RPMI7951 (cell line): ENCODE measurements around the gene TAGLN3. TPM values are rescaled to one million over a fixed set of nuclear protein-coding genes. Genes with fewer than 3 reads are reported as not detected.

Source experiments
- DNase-seq: peaks from one replicate; pipeline ENCODE4 v3.0.0-alpha.2; 2012; ENCODE audit warnings: low read depth
- total RNA-seq: library from RNA; depleted of rRNA; stranded (reverse); fragments of >200 nt; shearing (Covaris generic); gene quantifications from 2 replicates; pipeline ENCODE4 v1.2.3, GENCODE V29; 2014

The TAGLN3 gene
- total RNA-seq, 1 experiment from 2014 or later: 0.48 TPM

DNA sequence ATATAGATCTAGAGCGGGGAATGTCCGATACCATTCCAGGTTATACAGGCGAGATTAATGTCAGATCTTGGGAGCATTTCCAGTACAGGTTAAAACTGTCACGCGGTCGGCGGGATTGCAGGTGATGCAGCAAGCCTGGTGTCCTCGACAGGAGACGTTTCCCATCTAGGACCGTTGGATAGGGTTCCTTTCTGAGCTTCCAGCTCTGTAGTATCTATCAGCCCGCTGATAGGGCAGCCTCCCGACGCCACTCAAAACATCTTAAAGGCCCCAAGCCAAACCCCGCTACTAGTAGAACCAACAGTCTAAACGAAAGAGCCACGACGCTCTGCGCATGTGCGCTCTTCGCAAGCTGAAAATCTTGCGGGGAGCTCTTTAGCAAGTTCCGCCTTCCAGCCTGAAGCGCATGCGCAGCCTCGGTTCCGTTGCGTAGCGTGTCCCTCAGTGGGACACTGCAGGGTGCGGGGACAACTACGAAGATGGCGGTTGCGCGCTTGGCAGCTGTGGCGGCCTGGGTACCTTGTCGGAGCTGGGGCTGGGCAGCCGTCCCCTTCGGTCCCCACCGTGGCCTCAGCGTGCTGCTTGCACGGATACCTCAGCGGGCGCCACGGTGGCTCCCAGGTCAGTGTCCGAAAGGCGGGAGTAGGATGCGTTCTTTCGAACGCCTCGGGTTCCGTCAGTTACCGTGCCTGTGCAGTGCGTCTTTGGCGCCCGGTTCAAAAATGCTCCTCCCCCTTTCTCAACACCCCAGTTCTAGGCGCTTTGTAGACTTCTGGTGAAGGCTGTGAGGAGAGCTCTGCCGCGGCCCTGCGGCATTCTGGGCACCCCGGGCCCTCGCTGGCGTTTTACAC lies 19.9 kb upstream of the TAGLN3 start, which contains the start of gene ABHD10:
TSS of gene ABHD10 (plus strand) at position 444 of the 851 bp plus-strand sequence. CDS start at position 480, 36 bp downstream.
- peak; percentile 97 for DNase-seq

- DNase-seq: no peak
Measured at GRCh38 chr3:111979434-111980038, 19.2 kb upstream of the TAGLN3 start.

GRCh38 chr3:111980716-111981456 lies 17.8 kb upstream of the TAGLN3 start:
- no peak for DNase-seq

DNA sequence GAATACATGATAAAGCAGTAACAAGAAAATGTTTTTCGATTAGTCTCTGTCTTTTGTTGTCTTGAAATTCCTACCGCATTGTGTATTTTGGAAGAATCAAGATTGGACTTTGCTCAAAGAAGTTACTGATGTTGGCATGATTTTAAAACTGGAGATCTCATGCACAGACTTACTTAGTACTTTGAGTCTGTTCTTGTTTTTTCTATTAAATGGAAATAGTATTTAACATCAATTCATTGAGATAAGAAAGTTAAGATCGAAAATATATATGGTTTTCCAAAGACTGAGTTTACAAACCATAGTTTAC lies 17.3 kb upstream of the TAGLN3 start:
- no peak for DNase-seq

- no peak for DNase-seq
Measured at GRCh38 chr3:111984636-111985298, 14.0 kb upstream of the TAGLN3 start.

GRCh38 chr3:111986800-111987199 lies 11.9 kb upstream of the TAGLN3 start:
- no peak for DNase-seq

DNA sequence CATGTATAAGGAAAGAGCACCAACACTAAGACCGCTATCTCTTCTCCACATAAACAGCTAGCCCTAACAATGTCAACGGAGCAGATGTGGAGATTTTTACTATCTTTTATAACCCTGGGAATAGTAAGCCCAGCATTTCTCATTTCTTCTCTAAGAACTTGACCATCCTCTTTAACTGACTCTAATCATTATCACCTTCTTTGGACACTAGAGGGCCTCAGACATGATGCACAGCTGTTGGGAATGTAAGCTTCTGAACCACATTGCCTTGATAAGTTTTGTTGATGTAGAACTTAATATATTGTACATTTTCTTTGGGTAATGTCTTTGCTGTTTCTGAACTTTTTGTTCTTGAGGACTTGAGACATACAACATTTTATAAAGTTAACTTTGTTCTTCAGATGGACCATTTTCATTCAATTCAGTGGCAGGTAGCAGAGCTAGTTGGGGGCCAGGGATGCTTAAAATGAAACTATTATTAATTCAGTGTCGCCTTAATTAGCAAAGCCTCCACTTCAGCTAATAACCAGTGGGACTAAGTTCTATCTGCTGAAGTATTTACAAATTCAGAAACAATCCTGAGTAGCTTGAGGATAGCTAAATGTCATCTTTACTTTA lies 9.6 kb upstream of the TAGLN3 start:
- DNase-seq: peak; percentile 67

GRCh38 chr3:111993038-111993437 lies 5.7 kb upstream of the TAGLN3 start:
- no peak for DNase-seq

- no peak for DNase-seq
Measured at GRCh38 chr3:111999484-112000324, 982 bp downstream of the TAGLN3 start.

GRCh38 chr3:112000367-112000771 lies 1.6 kb downstream of the TAGLN3 start:
- no peak for DNase-seq

- DNase-seq: no peak
Measured at GRCh38 chr3:112000966-112001365, 2.2 kb downstream of the TAGLN3 start.

GRCh38 chr3:112001526-112001925 lies 2.8 kb downstream of the TAGLN3 start:
- DNase-seq: no peak

DNA sequence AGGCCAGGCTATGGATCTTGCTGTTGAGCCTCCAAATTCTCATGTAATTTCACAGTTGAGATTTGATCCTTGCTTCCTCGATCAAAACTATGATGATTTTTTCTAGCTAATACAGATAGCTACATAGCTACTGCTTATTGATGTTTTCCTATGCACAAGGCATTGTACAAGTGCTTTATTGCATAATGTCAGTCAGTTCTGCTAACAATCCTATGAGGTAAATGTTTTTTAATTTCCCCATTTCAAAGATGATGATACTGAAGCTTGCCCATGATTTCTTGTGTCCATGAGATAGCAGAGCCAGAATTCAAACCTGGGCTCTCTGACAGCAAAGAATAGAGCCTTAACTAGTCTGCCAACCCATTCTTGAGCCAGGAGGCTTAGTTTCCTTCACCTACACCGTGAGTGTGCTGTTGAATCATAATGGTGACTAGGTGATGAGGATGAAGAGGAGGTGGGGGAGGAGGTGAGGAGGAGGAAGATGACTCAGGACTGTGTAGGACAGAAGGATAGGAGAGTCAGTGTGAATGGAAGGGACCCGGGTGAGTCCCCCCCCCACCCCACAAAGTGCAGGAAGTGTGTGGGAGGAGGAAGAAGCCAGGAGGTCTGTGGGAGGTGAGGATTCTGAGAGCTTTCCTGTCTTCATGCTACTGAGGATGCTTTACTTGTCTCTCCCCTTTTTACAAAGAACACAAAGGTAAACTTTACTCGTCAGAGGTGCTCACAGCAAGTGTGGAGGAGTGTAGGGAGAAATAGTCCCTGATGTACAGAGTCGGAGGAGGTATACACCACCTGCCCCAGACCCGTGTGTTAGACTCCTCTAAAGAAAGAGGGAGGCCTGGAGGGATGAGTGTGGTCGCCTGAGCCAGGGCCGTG lies 3.6 kb downstream of the TAGLN3 start:
- peak; percentile 17 for DNase-seq

- DNase-seq: no peak
Measured at GRCh38 chr3:112003321-112004080, 4.8 kb downstream of the TAGLN3 start.

DNA sequence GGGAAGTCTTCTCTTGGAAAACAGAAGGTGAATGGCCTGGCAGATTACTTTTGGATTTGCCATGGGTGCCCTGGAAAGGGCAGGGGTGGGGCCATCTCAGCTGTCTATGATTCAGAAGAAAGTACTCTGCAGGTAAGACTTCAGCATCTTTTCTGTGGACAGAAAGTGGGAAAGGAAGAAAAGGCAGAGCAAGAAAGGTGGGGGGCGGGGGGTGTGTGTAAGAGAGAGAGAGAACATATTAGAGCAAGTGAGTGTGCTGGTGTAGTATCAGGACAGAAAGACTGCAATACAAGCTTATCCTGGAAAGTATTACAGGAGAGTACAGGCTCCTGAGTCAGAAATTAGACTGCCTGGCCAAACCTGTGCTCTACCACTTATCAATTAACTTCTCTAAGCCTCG lies 5.5 kb downstream of the TAGLN3 start:
- no peak for DNase-seq

DNA sequence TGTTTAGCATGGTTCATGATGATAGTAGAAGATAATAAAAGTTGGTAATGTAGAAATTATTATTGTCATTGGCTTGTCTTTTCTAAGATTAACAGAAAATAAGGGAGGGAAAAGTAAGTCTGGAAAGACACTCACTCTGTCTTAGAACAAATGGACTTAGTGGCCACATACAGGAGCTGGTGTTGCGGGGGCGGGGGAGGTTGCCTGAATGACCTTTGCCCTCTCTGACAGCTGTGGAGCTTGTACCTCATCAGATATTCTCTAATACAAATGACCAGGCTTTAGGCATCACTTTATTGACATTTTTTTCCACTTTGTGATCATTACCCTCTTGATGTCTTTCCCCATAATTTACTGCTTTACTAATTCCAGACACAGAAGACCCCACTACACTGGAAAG lies 5.9 kb downstream of the TAGLN3 start:
- DNase-seq: no peak

DNA sequence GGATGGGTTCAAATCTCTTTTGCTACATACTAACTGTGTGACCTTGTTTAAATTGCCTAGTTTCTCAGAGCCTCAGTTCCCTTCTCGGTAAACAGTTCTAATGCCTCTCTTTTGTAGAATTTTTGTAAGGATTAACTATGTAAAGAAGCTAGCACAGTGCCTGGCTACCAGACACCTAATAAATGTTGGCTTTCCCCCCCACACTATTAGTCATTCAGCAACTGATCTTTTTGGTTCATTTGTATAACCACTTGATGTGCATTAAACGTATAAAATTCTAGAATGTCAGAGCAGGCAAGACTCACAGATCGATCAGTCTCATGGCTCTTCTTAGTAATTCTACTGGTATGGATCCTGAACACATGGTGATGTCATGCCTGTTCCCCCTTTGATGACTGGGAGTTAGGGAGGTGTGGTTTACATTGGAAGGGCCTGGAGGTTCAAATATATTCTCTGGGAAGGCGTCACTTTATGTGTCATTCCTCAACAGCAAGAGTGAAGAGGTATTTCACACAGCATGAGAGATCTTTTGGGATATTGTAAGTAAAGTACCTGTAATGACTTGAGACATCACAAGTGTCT lies 6.5 kb downstream of the TAGLN3 start:
- DNase-seq: peak; percentile 8

GRCh38 chr3:112007633-112008032 lies 8.9 kb downstream of the TAGLN3 start:
- DNase-seq: peak; percentile 28

DNA sequence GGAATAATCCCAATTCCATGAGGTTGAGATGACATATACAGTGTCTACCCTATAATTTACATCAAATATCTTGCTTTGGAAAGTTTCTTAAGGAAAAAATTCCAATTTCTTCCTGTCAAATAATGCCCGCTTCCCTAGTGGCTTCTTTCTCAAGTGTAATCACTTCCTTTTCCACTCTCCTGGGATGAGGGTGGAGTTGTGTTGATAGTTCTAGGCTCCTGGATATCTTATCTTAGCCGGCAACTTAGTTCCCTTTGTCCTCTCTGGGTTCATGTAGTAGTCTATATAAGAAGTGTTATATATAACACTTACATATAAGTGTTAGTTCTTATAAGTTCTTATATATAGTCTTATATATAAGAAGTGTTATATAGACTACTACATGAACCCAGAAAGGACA lies 10.9 kb downstream of the TAGLN3 start:
- no peak for DNase-seq
